ENCODE measurements around the gene RAD9B.
"Not testable (repeated sequence)": the region's sequence is repeated elsewhere in the genome, so short reads cannot be mapped to it uniquely, and the experiment has no call there.

RAD9B gene

GRCh38 chr12:110501752-110502738 lies at the start of gene RAD9B, which contains the start of gene VPS29:
TSS of gene RAD9B (plus strand) at chr12:110502331. CDS start at chr12:110502338, 7 bp downstream.
TSS of gene VPS29 (minus strand) at chr12:110502111. CDS start at chr12:110502051, 60 bp downstream.
- intact Hi-C loops (cut with micrococcal nuclease) = loop anchor here (2.0 to 10.0 kb wide), 3 partner anchors 35 to 53 kb away; partner anchors contain the start of genes ARPC3, FAM216A and GPN3
- Mint-ChIP-seq H3K9me3 (no peaks in the 10 kb centered on the region), H3K4me1 (ENCODE audit: low read depth) (peaks cover 28% of the 10 kb centered on the region), H3K27ac (peak within 1 kb of the TSS; percentile 92), H3K4me3 (peak within 1 kb of the TSS; percentile 89), H3K27me3 (no peaks in the 10 kb centered on the region), H3K36me3 (ENCODE audit: low read depth) (peaks cover 26% of the 10 kb centered on the region)

GRCh38 chr12:110453569-110454296 lies 48.4 kb upstream of the RAD9B start:
- Mint-ChIP-seq H3K36me3 (ENCODE audit: low read depth) (peaks cover 40% of the 10 kb centered on the region), H3K27me3 (no peaks in the 10 kb centered on the region)

GRCh38 chr12:110458756-110459155 lies 43.4 kb upstream of the RAD9B start:
- peaks cover 55% of the 10 kb centered on the region for H3K36me3 Mint-ChIP-seq (ENCODE audit: low read depth)
- H3K9me3 Mint-ChIP-seq = no peaks in the 10 kb centered on the region
- intact Hi-C loops (cut with micrococcal nuclease) = no loop called here
- peaks cover 13% of the 10 kb centered on the region for H3K4me1 Mint-ChIP-seq (ENCODE audit: low read depth)
- H3K4me3 Mint-ChIP-seq = no peak overlapping the region
- H3K27ac Mint-ChIP-seq = peak overlapping the region; percentile 7
- no peaks in the 10 kb centered on the region for H3K27me3 Mint-ChIP-seq

More at GRCh38 chr12:110453569-110454296, 48.4 kb upstream of the RAD9B start:
- Mint-ChIP-seq H3K4me3 (no peak overlapping the region), H3K9me3 (no peaks in the 10 kb centered on the region), H3K4me1 (ENCODE audit: low read depth) (peaks cover 41% of the 10 kb centered on the region), H3K27ac (no peak overlapping the region)
- intact Hi-C loops (cut with micrococcal nuclease) = loop anchor here (5.0 kb wide), 2 partner anchors 99 to 434 kb away; no protein-coding TSS in a partner anchor

- H3K4me3 Mint-ChIP-seq; H3K4me1 Mint-ChIP-seq (ENCODE audit: low read depth); H3K9me3 Mint-ChIP-seq; H3K27ac Mint-ChIP-seq; H3K27me3 Mint-ChIP-seq: not testable (repeated sequence)
- intact Hi-C loops (cut with micrococcal nuclease) = loop anchor here (10.0 kb wide), 1 partner anchor 224 kb away; the partner anchor contains the start of gene HVCN1
- H3K36me3 Mint-ChIP-seq (ENCODE audit: low read depth) = peaks cover 72% of the 10 kb centered on the region
Observed at GRCh38 chr12:110461189-110461588, 40.9 kb upstream of the RAD9B start.

- H3K4me3 Mint-ChIP-seq = no peak overlapping the region
- no peak overlapping the region for H3K27ac Mint-ChIP-seq
- no peaks in the 10 kb centered on the region for H3K27me3 Mint-ChIP-seq
- peaks cover 31% of the 10 kb centered on the region for H3K4me1 Mint-ChIP-seq (ENCODE audit: low read depth)
- intact Hi-C loops (cut with micrococcal nuclease) = loop anchor here (5.0 to 10.0 kb wide), 3 partner anchors 37 to 220 kb away; partner anchors contain the start of genes HVCN1, RAD9B and VPS29
- no peaks in the 10 kb centered on the region for H3K9me3 Mint-ChIP-seq
- H3K36me3 Mint-ChIP-seq (ENCODE audit: low read depth) = peaks cover 64% of the 10 kb centered on the region
Observed at GRCh38 chr12:110465024-110465423, 37.1 kb upstream of the RAD9B start.

- intact Hi-C loops (cut with micrococcal nuclease) = loop anchor here (5.0 to 10.0 kb wide), 3 partner anchors 37 to 219 kb away; partner anchors contain the start of genes HVCN1, RAD9B and VPS29
- peaks cover 56% of the 10 kb centered on the region for H3K36me3 Mint-ChIP-seq (ENCODE audit: low read depth)
- peaks cover 33% of the 10 kb centered on the region for H3K4me1 Mint-ChIP-seq (ENCODE audit: low read depth)
- not testable (repeated sequence) for H3K4me3 Mint-ChIP-seq, H3K27ac Mint-ChIP-seq, H3K9me3 Mint-ChIP-seq, H3K27me3 Mint-ChIP-seq
Observed at GRCh38 chr12:110465765-110466164, 36.4 kb upstream of the RAD9B start.

GRCh38 chr12:110466791-110467190 lies 35.3 kb upstream of the RAD9B start:
- H3K9me3 Mint-ChIP-seq = no peaks in the 10 kb centered on the region
- peak overlapping the region; percentile 10 for H3K4me3 Mint-ChIP-seq
- intact Hi-C loops (cut with micrococcal nuclease) = loop anchor here (5.0 to 10.0 kb wide), 3 partner anchors 36 to 218 kb away; partner anchors contain the start of genes HVCN1, RAD9B and VPS29
- H3K27me3 Mint-ChIP-seq = no peaks in the 10 kb centered on the region
- peaks cover 33% of the 10 kb centered on the region for H3K4me1 Mint-ChIP-seq (ENCODE audit: low read depth)
- peaks cover 46% of the 10 kb centered on the region for H3K36me3 Mint-ChIP-seq (ENCODE audit: low read depth)
- no peak overlapping the region for H3K27ac Mint-ChIP-seq

GRCh38 chr12:110467847-110468213 lies 34.3 kb upstream of the RAD9B start:
- Mint-ChIP-seq H3K4me1 (ENCODE audit: low read depth) (peaks cover 33% of the 10 kb centered on the region), H3K27ac (peak overlapping the region; percentile 84), H3K4me3 (peak overlapping the region; percentile 96), H3K9me3 (no peaks in the 10 kb centered on the region), H3K36me3 (ENCODE audit: low read depth) (peaks cover 36% of the 10 kb centered on the region), H3K27me3 (no peaks in the 10 kb centered on the region)
- intact Hi-C loops (cut with micrococcal nuclease) = loop anchor here (2.0 to 10.0 kb wide), 4 partner anchors 17 to 217 kb away; partner anchors contain the start of genes ARPC3, HVCN1, RAD9B and VPS29

GRCh38 chr12:110468214-110469048 lies 33.7 kb upstream of the RAD9B start, which contains the start of the genes FAM216A and GPN3:
TSS of gene FAM216A (plus strand) at chr12:110468845. CDS start at chr12:110468876, 31 bp downstream.
TSS of gene GPN3 (minus strand) at chr12:110468257. CDS start at chr12:110468203, 54 bp downstream.
- intact Hi-C loops (cut with micrococcal nuclease) = loop anchor here (2.0 to 10.0 kb wide), 4 partner anchors 18 to 216 kb away; partner anchors contain the start of genes ARPC3, HVCN1, RAD9B and VPS29
- H3K36me3 Mint-ChIP-seq (ENCODE audit: low read depth) = peaks cover 30% of the 10 kb centered on the region
- peak within 1 kb of the TSS; percentile 84 for H3K27ac Mint-ChIP-seq
- peaks cover 33% of the 10 kb centered on the region for H3K4me1 Mint-ChIP-seq (ENCODE audit: low read depth)
- H3K9me3 Mint-ChIP-seq = no peaks in the 10 kb centered on the region
- H3K27me3 Mint-ChIP-seq = no peaks in the 10 kb centered on the region
- H3K4me3 Mint-ChIP-seq = peak within 1 kb of the TSS; percentile 96

- intact Hi-C loops (cut with micrococcal nuclease) = no loop called here
- no peaks in the 10 kb centered on the region for H3K9me3 Mint-ChIP-seq
- H3K27me3 Mint-ChIP-seq = no peaks in the 10 kb centered on the region
- no peaks in the 10 kb centered on the region for H3K4me1 Mint-ChIP-seq (ENCODE audit: low read depth)
- no peak overlapping the region for H3K27ac Mint-ChIP-seq
- no peak overlapping the region for H3K4me3 Mint-ChIP-seq
- no peaks in the 10 kb centered on the region for H3K36me3 Mint-ChIP-seq (ENCODE audit: low read depth)
Observed at GRCh38 chr12:110475426-110475825, 26.7 kb upstream of the RAD9B start.

- Mint-ChIP-seq H3K9me3 (no peaks in the 10 kb centered on the region), H3K4me3 (peak overlapping the region; percentile 69), H3K27me3 (no peaks in the 10 kb centered on the region), H3K27ac (peak overlapping the region; percentile 84), H3K4me1 (ENCODE audit: low read depth) (peaks cover 28% of the 10 kb centered on the region), H3K36me3 (ENCODE audit: low read depth) (peaks cover 52% of the 10 kb centered on the region)
- intact Hi-C loops (cut with micrococcal nuclease) = no loop called here
Observed at GRCh38 chr12:110498984-110499706, 3.0 kb upstream of the RAD9B start.

GRCh38 chr12:110501399-110501751 lies 756 bp upstream of the RAD9B start:
- intact Hi-C loops (cut with micrococcal nuclease) = loop anchor here (2.0 to 10.0 kb wide), 3 partner anchors 34 to 53 kb away; partner anchors contain the start of genes ARPC3, FAM216A and GPN3
- Mint-ChIP-seq H3K27ac (peak overlapping the region; percentile 92), H3K9me3 (no peaks in the 10 kb centered on the region), H3K4me3 (peak overlapping the region; percentile 89), H3K36me3 (ENCODE audit: low read depth) (peaks cover 31% of the 10 kb centered on the region), H3K4me1 (ENCODE audit: low read depth) (peaks cover 28% of the 10 kb centered on the region), H3K27me3 (no peaks in the 10 kb centered on the region)

Data from dendritic cell treated with granulocyte-macrophage colony-stimulating factor and Interleukin-4, amounts not matched to agents 40 ng/mL and 50 ng/mL, for 4 days (primary cell).